KBM-7 (cell line): ENCODE data around the gene TEX261.
A peak's percentile ranks its signal among the peaks of the same experiment; 100 is the strongest.
"Not testable (repeated sequence)": the region's sequence is repeated elsewhere in the genome, so short reads cannot be mapped to it uniquely, and the experiment has no call there.

Experiments
- DNase-seq: peaks from one replicate; pipeline ENCODE4 v3.0.0-alpha.2; 2015
- in situ Hi-C: fragments of 300-500 bp; cut with MboI; formaldehyde crosslinking; loops from 2 replicates; pipeline ENCODE4 v1.14.3; 2020; ENCODE audit warnings: low sequenced_read_pairs, low pct_unique_long_range_greater_than_20kb, mixed read lengths

TEX261 gene

GRCh38 chr2:70994699-70995425 lies at the start of gene TEX261:
Gene TEX261 (minus strand): TSS chr2:70994873. CDS start chr2:70994757, 116 bp downstream.
- in situ Hi-C loops, result no loop called here
- peak; percentile 92 for DNase-seq

GRCh38 chr2:71043531-71044407 lies 49.1 kb upstream of the TEX261 start:
- in situ Hi-C loops, result no loop called here
- peak; percentile 28 for DNase-seq

GRCh38 chr2:71042287-71042686 lies 47.6 kb upstream of the TEX261 start:
- DNase-seq, result no peak
- in situ Hi-C loops, result no loop called here

- DNase-seq, in situ Hi-C loops: not testable (repeated sequence)
These were observed 41.6 kb upstream of the TEX261 start for GRCh38 chr2:71036296-71036695.

GRCh38 chr2:71023553-71024243 lies 29.0 kb upstream of the TEX261 start:
- in situ Hi-C loops, result not testable (repeated sequence)

DNA sequence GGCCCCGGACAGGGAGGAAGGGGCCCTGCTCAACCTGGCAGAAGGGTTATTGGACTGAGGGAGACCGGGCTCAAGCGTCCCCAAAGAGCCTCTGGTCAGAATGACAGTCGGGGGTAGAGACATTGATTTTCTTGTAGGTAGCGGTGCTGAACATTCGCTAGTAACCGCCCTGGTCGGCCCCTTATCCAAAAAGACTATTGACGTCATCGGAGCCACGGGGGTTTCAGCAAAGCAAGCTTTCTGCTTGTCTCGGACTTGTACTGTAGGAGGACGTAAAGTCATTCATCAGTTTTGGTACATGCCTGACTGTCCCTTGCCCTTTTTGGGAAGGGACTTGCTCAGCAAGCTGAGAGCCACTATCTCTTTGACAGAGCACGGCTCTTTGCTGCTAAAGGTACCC lies 26.7 kb upstream of the TEX261 start:
- DNase-seq, in situ Hi-C loops: not testable (repeated sequence)

More at GRCh38 chr2:71023553-71024243, 29.0 kb upstream of the TEX261 start:
- not testable (repeated sequence) for DNase-seq

DNA sequence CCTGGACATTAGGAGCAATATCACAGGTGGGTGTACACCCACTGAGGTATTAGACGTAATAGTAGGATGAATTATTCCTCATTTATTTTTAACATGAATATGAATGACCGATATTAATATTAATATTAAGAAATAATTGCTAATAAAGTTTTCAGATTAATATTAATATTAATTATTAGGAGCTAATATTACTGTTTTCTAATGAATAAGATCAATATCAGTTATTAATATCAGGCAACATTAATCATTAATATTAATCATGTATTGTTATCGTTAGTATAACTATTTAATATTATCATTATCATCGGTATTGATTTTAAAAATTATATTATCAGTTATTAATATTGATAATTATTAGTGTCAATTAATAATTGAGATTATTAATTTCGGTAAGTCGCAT lies 25.3 kb upstream of the TEX261 start:
- DNase-seq, in situ Hi-C loops: not testable (repeated sequence)

GRCh38 chr2:71018625-71019024 lies 24.0 kb upstream of the TEX261 start:
- DNase-seq, result no peak
- in situ Hi-C loops, result no loop called here

DNA sequence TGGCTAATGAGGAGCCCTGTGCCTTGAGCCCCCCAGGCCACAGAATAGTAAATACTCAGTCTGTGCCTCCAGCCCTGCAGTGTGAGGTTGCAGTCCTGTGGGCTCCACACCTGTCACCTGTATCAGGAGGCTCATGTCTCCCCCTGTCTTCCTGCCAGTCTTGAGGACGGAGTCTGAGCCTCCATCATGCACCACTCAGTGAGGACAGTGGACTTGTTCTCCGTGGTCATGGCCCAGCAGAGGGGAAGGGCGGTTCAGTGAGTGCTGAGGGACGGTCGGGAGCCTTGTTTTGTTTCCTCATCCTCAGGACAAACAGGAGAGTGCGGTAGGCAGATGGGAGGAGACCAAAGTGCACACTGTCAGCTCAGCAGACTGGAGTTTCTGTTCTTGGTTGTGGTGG lies 17.1 kb upstream of the TEX261 start:
- in situ Hi-C loops, DNase-seq: not testable (repeated sequence)

DNA sequence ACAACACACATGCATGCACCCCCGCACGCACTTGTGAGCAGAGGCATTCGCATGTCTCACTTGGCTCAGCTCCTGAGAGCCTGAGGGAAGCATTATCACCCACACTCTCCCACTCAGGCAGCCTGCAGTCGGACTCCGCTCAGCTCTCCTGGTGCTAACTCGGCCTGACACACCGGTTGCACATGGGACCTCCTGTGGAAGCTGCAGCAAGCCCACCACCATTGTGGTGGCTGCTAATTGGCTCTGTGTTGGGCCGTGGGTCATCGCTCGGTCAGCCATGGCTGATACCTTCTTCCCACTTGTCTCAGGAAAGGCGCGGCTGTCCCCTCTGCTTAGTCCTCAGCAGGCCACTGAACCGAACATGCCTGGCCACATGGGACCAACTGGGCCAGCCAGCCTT lies 13.7 kb upstream of the TEX261 start:
- in situ Hi-C loops, result no loop called here
- DNase-seq, result no peak

- in situ Hi-C loops, result no loop called here
- no peak for DNase-seq
These were observed 12.5 kb upstream of the TEX261 start for GRCh38 chr2:71006955-71007799.

- DNase-seq, result no peak
- in situ Hi-C loops, result no loop called here
These were observed 11.7 kb upstream of the TEX261 start for GRCh38 chr2:71006323-71006722.

- in situ Hi-C loops, result no loop called here
- DNase-seq, result no peak
These were observed 10.9 kb upstream of the TEX261 start for GRCh38 chr2:71005271-71006202.

DNA sequence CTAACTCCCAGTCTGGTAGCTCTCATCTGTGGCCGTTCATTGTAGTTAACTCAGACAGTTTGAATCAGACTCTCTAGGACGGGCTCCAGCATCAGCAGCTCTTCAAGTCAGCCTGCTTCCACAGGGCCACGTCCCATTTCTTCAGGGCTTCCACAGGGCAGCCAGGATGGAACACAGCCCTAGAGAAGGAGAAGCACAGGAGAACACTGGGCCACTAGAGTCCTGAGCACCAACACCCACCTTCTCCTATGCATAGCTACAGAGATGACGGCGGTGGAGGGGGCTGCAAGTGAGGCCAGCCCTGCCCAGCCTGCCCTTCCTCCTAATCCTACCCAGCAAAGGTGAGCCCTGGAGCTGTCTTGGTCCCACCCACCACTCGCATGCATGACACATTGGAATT lies 10.2 kb upstream of the TEX261 start:
- DNase-seq, result no peak
- in situ Hi-C loops, result no loop called here

DNA sequence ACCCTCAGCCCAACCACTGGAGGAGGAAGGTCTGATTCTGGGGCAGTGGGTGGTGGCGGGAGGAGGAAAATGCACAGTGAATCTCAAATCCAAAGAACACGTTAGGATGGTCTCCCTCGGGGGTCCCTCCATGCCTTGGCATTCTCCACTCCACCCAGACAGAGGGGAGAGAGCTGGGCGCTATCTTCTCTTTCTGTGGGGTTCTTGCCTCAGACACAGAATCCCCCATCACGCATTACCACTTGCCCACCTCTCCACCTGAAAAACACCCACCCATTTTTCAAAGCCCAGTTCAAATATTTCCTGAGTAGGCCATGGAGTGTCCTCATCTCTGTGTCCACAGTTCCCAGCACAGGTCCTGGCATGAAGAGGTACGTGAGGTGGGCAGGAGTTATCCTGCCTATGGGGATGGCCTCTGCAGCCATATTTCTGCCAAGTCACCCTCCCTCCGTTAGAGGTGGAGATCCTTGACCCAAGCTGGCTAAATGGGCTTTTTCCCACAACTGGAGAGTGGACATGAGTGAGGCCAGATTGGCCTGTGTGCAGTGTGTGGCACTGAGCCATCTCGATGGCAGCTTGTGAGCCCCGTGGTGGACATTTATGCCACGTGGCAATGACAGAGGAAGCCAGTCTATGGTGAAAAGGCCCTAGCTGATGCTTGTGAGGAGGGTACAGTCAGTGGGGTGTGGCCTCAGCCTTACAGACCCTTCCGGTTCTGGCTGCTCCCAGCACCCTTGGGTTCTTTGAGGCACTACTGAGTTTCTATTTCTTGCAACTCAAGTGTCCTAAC lies 9.5 kb upstream of the TEX261 start:
- in situ Hi-C loops, result no loop called here
- no peak for DNase-seq

DNA sequence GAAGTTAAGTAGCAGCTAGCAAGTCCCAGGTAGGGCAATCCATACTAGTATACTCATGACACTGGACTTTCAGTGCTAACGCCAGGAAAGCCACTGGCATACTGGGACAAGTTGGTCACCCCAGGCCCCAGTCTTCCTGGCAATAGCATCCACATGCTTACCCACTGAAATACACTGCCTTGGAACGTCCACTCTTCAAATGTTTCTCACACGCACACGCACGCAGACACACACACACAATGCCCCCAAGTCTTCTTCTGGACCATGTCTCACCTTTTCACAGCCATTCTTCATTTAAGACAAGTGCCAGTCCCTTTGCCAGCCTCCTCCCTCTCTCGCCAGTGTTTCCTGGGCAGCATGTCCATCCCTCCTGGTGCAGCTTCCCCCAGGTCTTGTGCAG lies 8.7 kb upstream of the TEX261 start:
- no peak for DNase-seq
- in situ Hi-C loops, result no loop called here

DNA sequence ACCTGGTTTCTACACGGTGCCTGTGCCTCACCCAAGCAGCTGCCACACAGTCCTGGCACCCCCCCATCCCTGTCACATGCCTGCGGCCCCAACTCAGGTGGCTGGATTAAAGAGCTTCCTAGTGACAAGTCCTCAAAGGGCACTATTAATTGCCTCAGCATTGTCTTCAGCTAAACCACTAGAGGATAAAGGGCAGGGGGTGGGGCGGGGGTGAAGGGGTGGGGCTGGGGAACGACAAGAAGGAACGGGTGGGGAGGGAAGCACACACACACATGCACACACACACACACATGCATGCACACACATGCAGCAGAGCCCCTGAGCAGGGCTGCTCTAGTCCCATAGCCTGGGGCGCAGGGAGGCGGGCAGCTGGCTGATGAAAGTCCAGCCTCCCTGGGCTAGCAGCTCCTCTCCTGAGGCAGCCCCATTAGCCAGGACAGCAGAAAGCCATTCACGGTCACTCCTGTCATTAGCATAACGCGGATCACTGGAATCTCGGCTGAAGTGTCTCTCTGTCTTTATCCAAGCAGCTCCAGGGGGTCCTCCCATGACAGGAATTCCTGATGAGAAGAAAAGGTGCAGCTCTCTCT lies 7.4 kb upstream of the TEX261 start:
- no peak for DNase-seq
- in situ Hi-C loops, result no loop called here
